Mucosa of descending colon (tissue), 3 donors: Measurements from ENCODE around the gene CCDC88C. TPM values are rescaled to one million over a fixed set of nuclear protein-coding genes. Genes with fewer than 3 reads are reported as not detected.

Experiments
- ATAC-seq: fragments of 200-7000 bp; cut with Tn5 transposase; one replicate; pipeline ENCODE4 v1.9.1; 2020; ENCODE audit warnings: mild to moderate bottlenecking, moderate library complexity
- DNase-seq, 3 donors: peaks; one replicate each; pipeline ENCODE4 v3.0.0-alpha.2; 2020
- H3K36me3 ChIP-seq: fragments of 200-600 bp; one replicate; pipeline ENCODE4 v1.8.0; 2021; ENCODE audit warnings: low read depth, mild to moderate bottlenecking
- H3K4me1 ChIP-seq: fragments of 200-600 bp; one replicate; pipeline ENCODE4 v1.8.0; 2021; ENCODE audit warnings: low read depth, mild to moderate bottlenecking
- H3K4me3 ChIP-seq: fragments of 200-600 bp; one replicate; pipeline ENCODE4 v1.8.0; 2021; ENCODE audit warnings: mild to moderate bottlenecking
- H3K9me3 ChIP-seq: fragments of 200-600 bp; one replicate; pipeline ENCODE4 v1.8.0; 2021; ENCODE audit warnings: mild to moderate bottlenecking
- intact Hi-C, 2 donors: fragments of 100-400 bp; cut with DNase I in 1 of 2; cut with micrococcal nuclease in 1 of 2; formaldehyde crosslinking; loops; one replicate each; pipeline versions ENCODE4 v1.11.0 to v1.11.1; 2022; cut with DNase I, micrococcal nuclease
- total RNA-seq, 3 donors: library from RNA; stranded (reverse); fragmentation: NEBNext Ultra II Directional in 2 of 3; extraction: Animal tissue kit (Norgen Biotek cat#: 25700) in 2 of 3; gene quantifications; one replicate each; pipeline versions ENCODE4 v1.2.1 to v1.2.4, GENCODE V29; 2021 to 2023
- TF ChIP-seq, protein P1 (sequence below): fragments of 200-600 bp; IDR thresholded peaks from one replicate; pipeline ENCODE4 v1.8.0; 2022; ENCODE audit warnings: antibody characterized with exemption, mild to moderate bottlenecking
- donor health status: DM: no; HTN: no; CAD: no; lungs with moderate emphysema.
- donor health status: DM: no; HTN: no; CAD: no.
- donor health status: DM: no; HTN: yes; CAD: no.

CCDC88C gene
- total RNA-seq, 3 donors from 2014 or later: 30.1 to 62.1 (median 56.6) TPM

DNA sequence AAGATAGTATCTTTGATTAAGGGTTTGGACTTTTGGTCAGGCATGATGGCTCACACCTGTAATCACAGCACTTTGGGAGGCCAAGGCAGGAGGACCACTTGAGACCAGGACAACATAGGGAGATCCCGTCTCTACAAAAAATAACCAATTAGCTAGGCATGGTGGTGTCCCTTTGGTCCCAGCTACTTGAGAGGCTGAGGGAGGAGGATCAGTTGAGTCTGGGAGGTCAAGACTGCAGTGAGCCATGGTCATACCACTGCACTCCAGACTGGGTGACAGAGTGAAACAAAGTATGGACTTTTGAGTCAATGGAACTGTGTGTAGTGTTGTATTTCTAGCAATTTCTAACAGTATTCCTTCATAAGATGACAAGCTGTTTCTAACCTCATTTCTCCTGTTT is 38.7 kb upstream of the CCDC88C start:
- intact Hi-C loops: no loop called here
- H3K36me3 ChIP-seq: no peaks in the 10 kb centered on the region
- DNase-seq: no peak
- no peak overlapping the region for H3K4me3 ChIP-seq
- H3K9me3 ChIP-seq: no peaks in the 10 kb centered on the region
- no peaks in the 10 kb centered on the region for H3K4me1 ChIP-seq
- TF ChIP-seq, protein P1, sequence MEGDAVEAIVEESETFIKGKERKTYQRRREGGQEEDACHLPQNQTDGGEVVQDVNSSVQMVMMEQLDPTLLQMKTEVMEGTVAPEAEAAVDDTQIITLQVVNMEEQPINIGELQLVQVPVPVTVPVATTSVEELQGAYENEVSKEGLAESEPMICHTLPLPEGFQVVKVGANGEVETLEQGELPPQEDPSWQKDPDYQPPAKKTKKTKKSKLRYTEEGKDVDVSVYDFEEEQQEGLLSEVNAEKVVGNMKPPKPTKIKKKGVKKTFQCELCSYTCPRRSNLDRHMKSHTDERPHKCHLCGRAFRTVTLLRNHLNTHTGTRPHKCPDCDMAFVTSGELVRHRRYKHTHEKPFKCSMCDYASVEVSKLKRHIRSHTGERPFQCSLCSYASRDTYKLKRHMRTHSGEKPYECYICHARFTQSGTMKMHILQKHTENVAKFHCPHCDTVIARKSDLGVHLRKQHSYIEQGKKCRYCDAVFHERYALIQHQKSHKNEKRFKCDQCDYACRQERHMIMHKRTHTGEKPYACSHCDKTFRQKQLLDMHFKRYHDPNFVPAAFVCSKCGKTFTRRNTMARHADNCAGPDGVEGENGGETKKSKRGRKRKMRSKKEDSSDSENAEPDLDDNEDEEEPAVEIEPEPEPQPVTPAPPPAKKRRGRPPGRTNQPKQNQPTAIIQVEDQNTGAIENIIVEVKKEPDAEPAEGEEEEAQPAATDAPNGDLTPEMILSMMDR: no peak
- ATAC-seq: no peak

DNA sequence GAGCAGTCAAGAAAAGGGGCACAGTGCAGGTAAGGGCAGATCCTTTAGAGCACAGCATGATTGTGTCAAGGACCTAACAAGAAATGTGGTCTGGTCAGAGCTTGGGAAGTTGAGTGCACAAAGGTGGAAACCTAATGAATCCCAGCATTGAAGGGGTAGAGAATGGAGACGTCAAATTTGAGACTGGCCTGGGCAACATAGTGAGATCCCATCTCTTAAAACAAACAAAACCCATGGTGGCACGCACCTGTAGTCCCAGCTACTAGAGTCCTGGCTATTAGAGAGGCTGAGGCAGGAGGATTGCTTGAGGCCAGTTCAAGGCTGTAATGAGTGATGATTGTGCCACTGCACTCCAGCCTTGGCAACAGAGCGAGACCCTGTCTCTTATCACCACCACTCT is 37.0 kb upstream of the CCDC88C start:
- Histone ChIP-seq H3K4me3 (no peak overlapping the region), H3K4me1 (no peaks in the 10 kb centered on the region), H3K36me3 (no peaks in the 10 kb centered on the region), H3K9me3 (no peaks in the 10 kb centered on the region)
- ATAC-seq (no peak), DNase-seq (no peak)
- intact Hi-C loops: no loop called here
- TF ChIP-seq, protein P1: no peak

DNA sequence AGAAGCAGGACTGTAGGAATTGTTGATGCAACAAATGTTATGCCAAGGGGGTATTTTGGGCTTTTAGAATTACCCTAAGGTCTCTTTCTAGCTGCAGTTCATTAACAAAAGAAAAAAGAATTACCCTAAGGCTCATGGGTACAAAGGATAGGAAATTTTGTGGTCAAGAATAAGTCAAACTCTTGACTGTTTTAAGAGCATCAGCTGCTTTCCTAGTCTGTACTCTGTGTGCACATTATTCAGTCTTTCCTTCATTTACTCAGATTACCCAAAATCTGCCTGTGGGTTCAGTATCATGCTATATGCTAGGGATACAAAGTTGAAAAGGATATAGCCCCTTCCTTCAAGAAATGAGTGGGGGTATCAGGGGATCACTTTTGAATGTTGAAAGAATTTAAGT is 36.5 kb upstream of the CCDC88C start:
- no peak for DNase-seq
- H3K4me1 ChIP-seq: no peaks in the 10 kb centered on the region
- no peaks in the 10 kb centered on the region for H3K9me3 ChIP-seq
- H3K36me3 ChIP-seq: no peaks in the 10 kb centered on the region
- intact Hi-C loops: no loop called here
- TF ChIP-seq, protein P1: no peak
- no peak overlapping the region for H3K4me3 ChIP-seq
- peak; percentile 7 for ATAC-seq

DNA sequence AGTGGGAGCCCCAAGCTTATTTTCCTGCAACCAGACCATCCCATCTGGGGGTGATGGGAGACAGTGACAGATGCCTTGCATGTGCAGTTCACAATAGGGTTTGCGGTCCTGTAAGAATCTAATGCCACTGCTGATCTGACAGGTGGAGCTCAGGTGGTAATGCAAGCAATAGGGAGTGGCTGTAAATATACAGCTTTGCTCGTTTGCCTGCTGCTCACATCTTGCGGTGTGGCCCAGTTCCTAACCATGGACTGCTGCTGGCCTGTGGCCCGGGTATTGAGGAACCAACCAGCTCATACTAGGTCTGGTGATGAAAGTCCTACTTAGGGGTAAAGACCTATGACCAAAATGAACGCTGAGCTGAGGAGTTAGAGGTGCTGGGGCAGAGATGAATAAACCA is 36.1 kb upstream of the CCDC88C start:
- H3K36me3 ChIP-seq: no peaks in the 10 kb centered on the region
- DNase-seq: peak; percentile 36 to 61 (median 47)
- no peaks in the 10 kb centered on the region for H3K4me1 ChIP-seq
- ATAC-seq: peak; percentile 94
- no peak overlapping the region for H3K4me3 ChIP-seq
- no peaks in the 10 kb centered on the region for H3K9me3 ChIP-seq
- intact Hi-C loops: no loop called here
- TF ChIP-seq, protein P1: no peak

DNA sequence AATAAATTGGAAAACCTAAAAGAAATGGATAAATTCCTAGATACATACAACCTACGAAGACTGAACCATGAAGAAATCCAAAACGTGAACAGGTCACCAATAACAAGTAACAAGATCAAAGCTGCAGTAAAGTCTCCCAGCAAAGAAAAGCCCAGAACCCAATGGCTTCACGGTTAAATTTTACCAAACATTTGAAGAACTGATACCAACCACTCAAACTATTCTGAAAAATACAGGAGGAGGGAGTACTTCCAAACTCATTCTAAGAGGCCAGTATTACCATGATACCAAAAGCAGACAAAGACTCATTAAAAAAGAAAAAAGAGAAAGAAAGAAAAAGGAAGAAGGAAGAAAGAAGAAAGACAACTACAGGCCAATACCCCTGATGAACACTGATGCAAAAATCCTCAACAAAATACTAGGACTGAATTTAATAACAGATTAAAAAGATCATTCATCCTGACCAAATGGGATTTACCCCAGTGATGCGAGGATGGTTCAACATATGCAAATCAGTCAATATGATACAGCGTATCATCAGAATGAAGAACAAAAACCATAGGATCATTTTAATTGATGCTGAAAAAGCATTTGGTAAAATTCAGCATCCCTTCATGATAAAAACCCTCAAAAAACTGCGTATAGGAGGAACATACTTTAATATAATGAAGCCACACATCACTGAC is 26.9 kb upstream of the CCDC88C start:
- DNase-seq (no peak), ATAC-seq (no peak)
- TF ChIP-seq, protein P1: no peak
- no peaks in the 10 kb centered on the region for H3K4me1 ChIP-seq
- H3K36me3 ChIP-seq: no peaks in the 10 kb centered on the region
- H3K9me3 ChIP-seq: no peaks in the 10 kb centered on the region
- intact Hi-C loops: no loop called here
- H3K4me3 ChIP-seq: no peak overlapping the region

DNA sequence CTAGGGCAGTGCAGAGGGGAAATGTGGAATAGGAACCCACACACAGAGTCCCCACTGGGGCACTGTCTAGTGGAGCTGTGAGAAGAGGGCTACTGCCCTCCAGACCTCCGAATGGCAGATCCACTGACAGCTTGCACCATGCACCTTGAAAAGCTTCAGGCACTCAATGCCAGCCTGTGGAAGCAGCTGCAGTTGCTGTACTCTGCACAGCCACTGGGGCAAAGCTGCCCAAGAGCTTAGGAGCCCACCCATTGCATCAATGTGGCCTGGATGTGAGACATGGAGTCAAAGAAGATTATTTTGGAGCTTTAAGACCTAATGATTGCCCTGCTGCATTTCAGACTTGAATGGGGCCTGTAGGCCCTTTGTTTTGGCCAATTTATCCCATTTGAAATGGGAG is 21.7 kb upstream of the CCDC88C start:
- peaks cover 9% of the 10 kb centered on the region for H3K9me3 ChIP-seq
- intact Hi-C loops: no loop called here
- H3K36me3 ChIP-seq: no peaks in the 10 kb centered on the region
- DNase-seq (no peak), ATAC-seq (no peak)
- TF ChIP-seq, protein P1: no peak
- no peak overlapping the region for H3K4me3 ChIP-seq
- no peaks in the 10 kb centered on the region for H3K4me1 ChIP-seq
